ENCODE data around the gene SYMPK.
"Not testable (repeated sequence)": the region's sequence is repeated elsewhere in the genome, so short reads cannot be mapped to it uniquely, and the experiment has no call there.

The SYMPK gene

DNA sequence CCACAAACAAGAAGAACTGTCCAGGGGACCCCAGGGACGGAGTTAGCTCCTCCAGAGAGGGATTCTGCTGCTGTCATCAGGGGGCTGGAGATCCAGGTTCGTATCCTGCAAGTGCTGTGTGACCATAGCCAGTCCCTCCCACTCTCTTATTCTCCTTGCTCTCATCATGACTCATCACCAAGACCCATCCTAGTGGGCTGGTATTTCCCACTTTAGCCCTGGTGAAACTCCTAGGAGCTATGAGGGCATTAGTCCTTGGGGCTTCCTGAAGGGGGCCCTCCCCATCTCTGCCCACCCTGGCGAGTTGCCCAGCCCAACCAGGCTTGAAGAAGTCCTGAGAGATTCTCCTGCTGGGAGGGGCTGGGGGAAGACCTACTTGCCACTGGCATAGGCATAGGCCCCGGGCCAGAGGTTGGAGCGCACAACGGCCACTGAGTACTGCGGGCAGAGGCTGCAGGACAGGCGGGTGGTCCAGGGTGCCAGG, 62.8 kb downstream of the SYMPK start:
- peak overlapping the region; percentile 33 for H3K4me2 ChIP-seq (ENCODE audit: low read length)
- H3K79me2 ChIP-seq (ENCODE audit: low read length) = no peaks in the 10 kb centered on the region
- no peak overlapping the region for H3K9ac ChIP-seq (ENCODE audit: low read length)
- no peak overlapping the region for H3K27ac ChIP-seq (ENCODE audit: low read length)
- no peaks in the 10 kb centered on the region for H3K9me3 ChIP-seq (ENCODE audit: insufficient read depth, low read length)
- no peaks in the 10 kb centered on the region for H3K36me3 ChIP-seq (replicated peaks; ENCODE audit: low read depth, low read length)
- H3K4me3 ChIP-seq (ENCODE audit: low read length) = no peak overlapping the region
- no peaks in the 10 kb centered on the region; the same call in 1 of the 2 replicates for H3K27me3 ChIP-seq (ENCODE audit: low read depth, low read length)
- no peaks in the 10 kb centered on the region for H4K20me1 ChIP-seq (ENCODE audit: insufficient read depth, low read length)
- H2AFZ ChIP-seq (ENCODE audit: low read depth, low read length) = no peak overlapping the region
- TF ChIP-seq EZH2phosphoT487 (IDR thresholded peaks at IDR 0.05; ENCODE audit: low read depth) = no peak
- TF ChIP-seq, protein P1, sequence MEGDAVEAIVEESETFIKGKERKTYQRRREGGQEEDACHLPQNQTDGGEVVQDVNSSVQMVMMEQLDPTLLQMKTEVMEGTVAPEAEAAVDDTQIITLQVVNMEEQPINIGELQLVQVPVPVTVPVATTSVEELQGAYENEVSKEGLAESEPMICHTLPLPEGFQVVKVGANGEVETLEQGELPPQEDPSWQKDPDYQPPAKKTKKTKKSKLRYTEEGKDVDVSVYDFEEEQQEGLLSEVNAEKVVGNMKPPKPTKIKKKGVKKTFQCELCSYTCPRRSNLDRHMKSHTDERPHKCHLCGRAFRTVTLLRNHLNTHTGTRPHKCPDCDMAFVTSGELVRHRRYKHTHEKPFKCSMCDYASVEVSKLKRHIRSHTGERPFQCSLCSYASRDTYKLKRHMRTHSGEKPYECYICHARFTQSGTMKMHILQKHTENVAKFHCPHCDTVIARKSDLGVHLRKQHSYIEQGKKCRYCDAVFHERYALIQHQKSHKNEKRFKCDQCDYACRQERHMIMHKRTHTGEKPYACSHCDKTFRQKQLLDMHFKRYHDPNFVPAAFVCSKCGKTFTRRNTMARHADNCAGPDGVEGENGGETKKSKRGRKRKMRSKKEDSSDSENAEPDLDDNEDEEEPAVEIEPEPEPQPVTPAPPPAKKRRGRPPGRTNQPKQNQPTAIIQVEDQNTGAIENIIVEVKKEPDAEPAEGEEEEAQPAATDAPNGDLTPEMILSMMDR (IDR thresholded peaks at IDR 0.05; ENCODE audit: low read depth, low read length) = no peak
- peaks cover 26% of the 10 kb centered on the region for H3K4me1 ChIP-seq (ENCODE audit: low read length)

DNA sequence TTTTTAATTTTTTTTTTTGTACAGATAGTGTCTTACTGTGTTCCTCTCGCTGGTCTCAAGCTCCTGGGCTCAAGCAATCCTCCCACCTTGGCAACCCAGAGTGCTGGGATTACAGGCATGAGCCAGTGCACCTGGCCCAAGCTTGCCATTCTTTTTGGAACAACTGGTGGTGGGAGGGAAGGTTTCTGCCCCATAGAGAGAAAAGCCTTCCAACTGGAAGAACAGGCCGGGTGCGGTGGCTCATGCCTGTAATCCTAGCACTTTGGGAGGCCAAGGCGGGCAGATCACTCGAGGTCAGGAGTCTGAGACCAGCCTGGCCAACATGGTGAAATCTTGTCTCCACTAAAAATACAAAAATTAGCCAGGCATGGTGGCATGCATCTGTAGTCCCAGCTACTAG, 63.4 kb downstream of the SYMPK start:
- peak overlapping the region; percentile 70; the same call in 1 of the 2 replicates for H3K4me2 ChIP-seq (ENCODE audit: low read length)
- not testable (repeated sequence) for H3K9me3 ChIP-seq (ENCODE audit: insufficient read depth, low read length); H4K20me1 ChIP-seq (ENCODE audit: insufficient read depth, low read length); H3K9ac ChIP-seq (ENCODE audit: low read length); H2AFZ ChIP-seq (ENCODE audit: low read depth, low read length); H3K4me3 ChIP-seq (ENCODE audit: low read length); H3K27ac ChIP-seq (ENCODE audit: low read length); H3K27me3 ChIP-seq (ENCODE audit: low read depth, low read length); H3K79me2 ChIP-seq (ENCODE audit: low read length); H3K36me3 ChIP-seq (replicated peaks; ENCODE audit: low read depth, low read length)
- peaks cover 26% of the 10 kb centered on the region for H3K4me1 ChIP-seq (ENCODE audit: low read length)

DNA sequence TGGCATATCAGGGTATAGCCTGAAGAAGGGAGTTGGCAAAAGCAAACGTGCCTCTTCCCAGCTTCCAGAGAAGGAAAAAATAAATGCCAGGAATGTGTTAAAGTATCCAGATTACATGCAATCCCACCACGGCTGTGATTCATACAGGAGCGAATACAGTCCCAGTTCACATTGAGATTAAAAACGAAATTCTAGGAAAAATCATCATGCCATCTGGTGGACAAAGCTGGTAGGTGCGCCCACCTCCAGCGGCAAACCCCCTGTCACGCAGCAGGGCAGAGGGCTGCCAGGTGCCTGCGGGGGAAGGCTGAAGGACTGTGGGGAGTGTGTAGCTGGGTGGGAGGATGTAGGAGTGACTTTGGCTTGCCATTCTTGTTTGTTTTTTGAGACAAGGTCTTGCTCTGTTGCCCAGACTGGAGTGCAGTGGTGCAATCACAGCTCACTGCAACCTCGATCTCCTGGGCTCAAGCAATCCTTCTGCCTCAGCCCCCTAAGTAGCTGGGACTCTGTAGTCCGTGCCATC, 63.9 kb downstream of the SYMPK start:
- Histone ChIP-seq H3K9ac (ENCODE audit: low read length) (no peak overlapping the region), H3K9me3 (ENCODE audit: insufficient read depth, low read length) (no peaks in the 10 kb centered on the region), H3K4me1 (ENCODE audit: low read length) (peaks cover 27% of the 10 kb centered on the region), H2AFZ (ENCODE audit: low read depth, low read length) (0 out of 2 replicates have a peak overlapping the region, but pooled peaks have one; percentile 36), H3K79me2 (ENCODE audit: low read length) (no peaks in the 10 kb centered on the region), H3K27me3 (ENCODE audit: low read depth, low read length) (no peaks in the 10 kb centered on the region; the same call in 1 of the 2 replicates), H4K20me1 (ENCODE audit: insufficient read depth, low read length) (no peaks in the 10 kb centered on the region), H3K27ac (ENCODE audit: low read length) (no peak overlapping the region), H3K4me2 (ENCODE audit: low read length) (peak overlapping the region; percentile 70), H3K4me3 (ENCODE audit: low read length) (peak overlapping the region; percentile 44), H3K36me3 (replicated peaks; ENCODE audit: low read depth, low read length) (no peaks in the 10 kb centered on the region)
- TF ChIP-seq, protein P1 (IDR thresholded peaks at IDR 0.05; ENCODE audit: low read depth, low read length) = peak; percentile 94
- no peak for TF ChIP-seq EZH2phosphoT487 (IDR thresholded peaks at IDR 0.05; ENCODE audit: low read depth)

DNA sequence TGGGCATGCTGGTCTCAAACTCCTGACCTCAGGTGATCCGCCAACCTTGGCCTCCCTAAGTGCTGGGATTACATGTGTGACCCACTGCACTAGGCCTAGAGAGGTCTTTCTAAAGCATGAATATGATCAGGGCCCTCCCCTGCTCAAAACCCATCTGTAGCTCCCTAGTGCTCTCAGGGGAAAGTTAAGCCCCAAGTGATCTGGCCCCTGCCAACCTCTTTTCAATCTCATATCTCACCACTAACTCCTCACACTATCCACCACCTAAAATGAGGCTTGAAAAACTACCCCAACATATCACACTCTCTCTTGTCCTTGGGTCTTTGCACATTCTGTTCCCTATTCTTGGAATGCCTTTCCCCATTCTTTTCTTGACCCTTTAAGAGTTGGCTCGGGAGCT, 68.3 kb downstream of the SYMPK start:
- no peak for TF ChIP-seq EZH2phosphoT487 (IDR thresholded peaks at IDR 0.05; ENCODE audit: low read depth)
- TF ChIP-seq, protein P1 (IDR thresholded peaks at IDR 0.05; ENCODE audit: low read depth, low read length) = no peak
- Histone ChIP-seq H3K9ac (ENCODE audit: low read length) (no peak overlapping the region), H3K79me2 (ENCODE audit: low read length) (peaks cover 15% of the 10 kb centered on the region)

More for the DNA sequence above, 68.3 kb downstream of the SYMPK start:
- Histone ChIP-seq H3K4me1 (ENCODE audit: low read length) (peaks cover 39% of the 10 kb centered on the region), H3K4me3 (ENCODE audit: low read length) (no peak overlapping the region), H2AFZ (ENCODE audit: low read depth, low read length) (no peak overlapping the region), H4K20me1 (ENCODE audit: insufficient read depth, low read length) (peaks cover 14% of the 10 kb centered on the region), H3K27me3 (ENCODE audit: low read depth, low read length) (no peaks in the 10 kb centered on the region), H3K4me2 (ENCODE audit: low read length) (no peak overlapping the region), H3K27ac (ENCODE audit: low read length) (no peak overlapping the region), H3K9me3 (ENCODE audit: insufficient read depth, low read length) (no peaks in the 10 kb centered on the region), H3K36me3 (replicated peaks; ENCODE audit: low read depth, low read length) (peaks cover 5% of the 10 kb centered on the region)
